ENCODE data around the gene PAK2.
"Not testable (repeated sequence)": the region's sequence is repeated elsewhere in the genome, so short reads cannot be mapped to it uniquely, and the experiment has no call there.

PAK2 gene

GRCh38 chr3:196737655-196738054 is 2.0 kb upstream of the PAK2 start:
- DNase-seq, result no peak

GRCh38 chr3:196740481-196741248 is 1.0 kb downstream of the PAK2 start:
- peak; percentile 46 for DNase-seq

GRCh38 chr3:196741249-196741889 is 1.7 kb downstream of the PAK2 start:
- no peak for DNase-seq

DNA sequence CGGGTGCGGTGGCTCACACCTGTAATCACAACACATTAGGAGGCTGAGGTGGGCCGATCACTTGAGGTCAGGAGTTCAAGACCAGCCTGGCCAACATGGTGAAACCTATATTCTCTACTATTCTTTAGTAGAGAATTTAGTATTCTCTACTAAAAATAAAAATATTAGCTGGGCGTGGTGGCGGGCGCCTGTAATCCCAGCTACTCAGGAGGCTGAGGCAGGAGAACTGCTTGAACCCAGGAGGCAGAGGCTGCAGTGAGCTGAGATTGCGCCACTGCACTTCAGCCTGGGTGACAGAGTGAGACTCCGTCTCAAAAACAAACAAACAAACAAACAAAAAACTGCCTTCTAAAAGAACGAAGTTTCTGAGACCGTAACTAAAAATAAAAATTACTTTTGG is 3.9 kb downstream of the PAK2 start:
- DNase-seq, result not testable (repeated sequence)

GRCh38 chr3:196749125-196749524 is 9.5 kb downstream of the PAK2 start:
- DNase-seq, result no peak

DNA sequence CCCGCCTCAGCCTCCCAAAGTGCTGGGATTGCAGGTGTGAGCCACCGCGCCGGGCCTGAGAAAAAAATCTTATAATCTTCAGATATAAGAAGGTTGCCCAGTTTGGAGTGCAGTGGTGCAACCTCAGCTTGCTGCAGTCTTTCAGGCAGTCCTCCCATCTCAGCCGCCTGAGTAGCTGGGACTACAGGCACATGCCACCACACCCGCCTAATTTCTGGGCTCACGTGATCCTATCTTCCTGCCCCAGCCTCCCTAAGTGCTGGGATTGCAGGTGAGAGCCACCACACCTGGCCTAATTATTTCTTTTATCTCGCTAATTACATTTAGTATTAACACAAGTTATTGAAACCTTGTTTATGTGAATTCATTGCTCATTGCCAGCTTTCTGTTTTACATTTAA is 13.5 kb downstream of the PAK2 start:
- DNase-seq, result no peak

DNA sequence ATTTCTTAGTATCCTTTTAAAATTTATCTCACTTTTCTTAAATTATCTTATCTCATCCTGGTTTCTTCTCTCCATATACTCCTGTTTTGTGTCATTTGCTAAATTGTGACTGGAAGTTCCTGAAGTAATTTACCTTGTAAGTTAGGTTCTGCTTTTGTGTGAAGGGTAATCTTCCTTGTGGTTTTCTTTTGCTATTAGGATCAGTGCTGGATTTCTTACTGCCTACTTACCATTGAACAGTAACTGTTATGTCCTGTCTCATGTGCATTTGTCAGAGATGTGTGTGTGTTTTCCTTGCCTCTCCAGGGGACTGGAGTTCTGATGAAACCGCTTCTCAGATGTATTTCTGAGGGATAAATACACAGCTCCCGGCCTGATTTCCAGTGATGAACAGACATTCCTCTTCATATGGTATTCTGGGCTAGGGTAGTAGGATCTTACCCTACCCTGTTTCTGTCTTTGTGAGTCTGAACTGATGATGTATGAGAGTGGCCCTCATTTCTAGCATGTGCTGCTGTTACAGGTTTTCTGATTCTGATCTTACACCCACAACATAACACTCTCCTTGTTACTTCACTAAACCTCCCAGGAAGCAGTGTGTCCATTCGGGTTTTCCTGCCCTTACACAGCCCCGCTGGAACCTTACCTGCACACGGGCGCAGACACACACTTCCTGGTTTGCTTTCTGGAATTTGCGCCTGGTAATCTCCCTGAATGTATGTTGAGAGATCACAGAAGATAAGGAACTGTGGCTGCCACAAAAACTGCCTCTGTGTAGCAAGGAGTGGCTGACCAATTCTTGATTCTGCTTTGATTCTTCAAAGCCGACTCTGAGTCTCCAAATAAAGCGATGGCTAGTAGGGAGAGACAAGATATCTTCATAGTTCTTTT is 14.7 kb downstream of the PAK2 start:
- no peak for DNase-seq

DNA sequence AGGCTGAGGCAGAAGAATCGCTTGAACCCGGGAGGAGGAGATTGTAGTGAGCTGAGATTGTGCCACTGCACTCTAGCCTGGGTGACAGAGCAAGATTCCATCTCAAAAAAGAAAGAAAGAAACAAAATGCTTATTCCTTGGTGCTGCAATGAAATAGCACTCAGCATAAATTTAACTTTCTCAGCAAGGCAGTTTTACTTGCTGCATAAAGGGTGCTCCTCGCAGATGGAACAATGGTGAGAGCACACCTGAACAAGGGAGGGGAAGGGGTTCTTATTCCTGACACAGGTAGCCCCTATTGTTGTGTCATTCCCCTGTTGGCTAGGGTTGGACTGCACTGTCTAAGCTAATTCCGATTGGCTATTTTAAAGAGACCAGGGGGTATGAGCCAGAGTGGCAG is 17.1 kb downstream of the PAK2 start:
- DNase-seq, result no peak

GRCh38 chr3:196757876-196758739 is 18.5 kb downstream of the PAK2 start:
- no peak for DNase-seq

DNA sequence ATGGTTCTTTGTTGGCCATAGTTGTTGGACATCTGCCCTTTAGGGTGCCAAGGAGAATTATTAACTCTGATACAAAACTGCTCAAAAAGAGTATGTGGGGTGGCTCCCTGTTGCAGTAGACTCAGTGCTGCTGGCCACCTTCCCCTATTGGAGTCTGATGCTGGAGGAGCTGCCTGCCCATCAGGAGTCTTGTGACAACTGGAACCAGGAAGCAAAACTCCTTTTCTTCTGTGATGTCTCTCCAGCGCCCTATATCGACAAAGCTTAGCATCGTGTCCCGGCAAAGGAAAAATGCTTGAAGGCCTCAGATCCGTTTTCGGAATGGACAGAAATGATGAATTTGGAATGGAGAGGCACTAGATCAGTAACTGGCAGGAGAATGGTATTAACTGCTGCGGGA is 23.5 kb downstream of the PAK2 start:
- no peak for DNase-seq

GRCh38 chr3:196765454-196765853 is 25.8 kb downstream of the PAK2 start:
- DNase-seq, result no peak

DNA sequence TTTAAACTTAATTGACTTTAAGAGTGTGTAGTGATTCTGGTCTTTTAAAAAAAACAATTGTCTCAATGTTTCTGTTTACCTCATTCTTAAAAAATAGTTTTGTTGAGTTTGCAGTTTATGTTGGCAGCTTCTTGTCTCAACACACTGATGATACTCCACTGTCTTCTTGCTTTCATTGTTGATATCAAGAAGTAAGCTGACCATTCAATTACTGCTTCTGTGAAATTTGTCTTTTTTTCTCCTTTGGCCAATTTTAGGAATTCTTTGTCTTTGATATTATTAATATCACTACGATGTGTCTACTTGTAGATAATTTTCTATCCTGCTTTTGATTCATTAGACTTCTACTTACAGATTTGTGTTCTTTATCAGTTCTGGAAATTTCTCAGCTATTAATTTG is 31.4 kb downstream of the PAK2 start:
- no peak for DNase-seq

DNA sequence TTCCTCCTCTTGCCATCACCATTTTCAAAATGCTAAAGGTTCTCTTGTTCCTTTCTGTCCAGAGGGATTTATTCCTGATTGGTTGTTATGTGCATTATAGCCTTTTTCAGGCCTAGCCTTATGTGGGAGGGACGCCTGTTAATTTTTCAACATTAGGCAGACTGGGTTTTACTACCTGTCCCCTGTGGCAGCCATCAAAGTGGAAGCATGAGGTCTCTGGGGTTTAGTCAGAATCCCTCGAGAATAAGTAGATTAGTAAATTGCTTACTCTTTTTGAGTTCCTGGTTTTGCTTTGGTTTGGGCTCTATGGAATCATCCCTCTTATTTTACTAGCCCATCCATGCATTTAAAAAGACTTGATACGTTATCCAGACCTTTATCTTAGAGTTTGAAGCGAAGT is 32.4 kb downstream of the PAK2 start:
- DNase-seq, result no peak

DNA sequence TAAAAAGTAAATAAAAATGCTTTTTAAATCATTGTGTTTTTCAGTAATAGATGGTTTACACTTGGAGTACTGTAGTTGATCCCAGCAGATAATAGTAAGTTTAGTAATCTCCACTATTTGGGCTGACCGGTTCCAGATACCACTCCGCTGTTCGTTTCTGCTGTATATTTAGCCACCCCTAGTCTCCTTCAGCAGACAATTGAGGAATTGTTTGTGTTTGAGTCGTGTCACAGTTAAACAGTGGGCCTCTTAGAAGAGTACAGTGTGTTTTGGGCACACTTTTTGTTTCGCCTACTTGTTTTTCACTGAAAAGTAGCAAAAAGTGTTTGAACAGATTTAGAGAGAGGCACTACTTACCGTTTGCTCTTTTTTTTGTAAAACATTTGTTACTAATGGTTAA is 33.2 kb downstream of the PAK2 start:
- DNase-seq, result no peak

- no peak for DNase-seq
Observed at GRCh38 chr3:196774191-196774820, 34.6 kb downstream of the PAK2 start.

GRCh38 chr3:196774848-196775422 is 35.3 kb downstream of the PAK2 start:
- DNase-seq, result no peak

- DNase-seq, result no peak
Observed at GRCh38 chr3:196775938-196776337, 36.3 kb downstream of the PAK2 start.

DNA sequence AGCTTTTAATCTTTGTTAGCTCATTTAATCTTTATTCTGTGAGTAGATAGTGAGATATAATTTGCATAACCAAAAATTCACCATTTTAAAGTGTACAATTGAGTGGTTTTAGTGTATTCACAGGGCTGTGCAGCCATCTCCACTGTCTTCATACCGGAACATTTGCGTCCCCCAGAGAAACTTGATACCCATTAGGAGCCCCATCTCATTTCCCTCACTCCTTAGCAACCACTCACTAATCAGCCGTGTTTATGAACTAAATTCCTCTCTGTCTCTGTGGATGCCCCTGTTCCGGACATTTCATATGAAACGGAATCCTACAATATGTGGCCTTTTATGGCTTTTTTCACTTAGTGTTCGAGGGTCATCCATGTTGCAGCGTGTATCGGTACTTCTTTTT is 38.2 kb downstream of the PAK2 start:
- DNase-seq, result no peak

GRCh38 chr3:196778755-196779154 is 39.1 kb downstream of the PAK2 start:
- no peak for DNase-seq

GRCh38 chr3:196782511-196782910 is 42.9 kb downstream of the PAK2 start:
- no peak for DNase-seq

GRCh38 chr3:196788528-196788927 is 48.9 kb downstream of the PAK2 start:
- DNase-seq, result no peak

DNA sequence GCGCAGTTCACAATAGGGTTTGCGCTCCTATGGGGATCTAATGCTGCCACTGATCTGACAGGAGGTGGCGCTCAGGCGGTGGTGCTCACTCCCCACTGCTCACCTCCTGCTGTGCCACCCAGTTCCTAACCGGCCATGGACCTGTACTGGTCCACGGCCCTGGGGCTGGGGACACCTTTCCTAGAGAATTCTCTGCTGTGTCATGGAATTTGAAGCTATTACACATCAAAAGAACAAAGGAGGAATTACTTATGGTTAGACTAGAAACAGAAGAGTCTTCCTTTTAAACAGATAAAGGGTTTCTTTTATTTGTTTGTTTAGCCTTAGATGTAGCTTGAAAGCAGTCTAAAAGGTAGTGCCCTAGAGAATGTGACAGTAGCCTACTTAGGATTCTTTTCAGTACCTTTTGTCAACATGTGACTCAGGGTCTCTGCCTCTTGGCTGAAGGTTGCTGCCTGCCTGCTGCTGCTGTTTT is 50.3 kb downstream of the PAK2 start:
- no peak for DNase-seq
